HepG2 (cell line): ENCODE results near the gene EFNA2. TPM values are rescaled to one million over a fixed set of nuclear protein-coding genes. Genes with fewer than 3 reads are reported as not detected.

Experiments used
- CC2D1A ChIP-seq: sonication (generic); formaldehyde crosslinking; IDR thresholded peaks from 2 replicates; pipeline ENCODE4 v1.8.1; 2023; ENCODE audit warnings: mild to moderate bottlenecking, missing genetic modification reagents
- DR1 ChIP-seq: sonication (generic); formaldehyde crosslinking; IDR thresholded peaks from 2 replicates; pipeline ENCODE4 v1.8.0; 2021; ENCODE audit warnings: mild to moderate bottlenecking, missing genetic modification reagents, inconsistent platforms
- FOXK1 ChIP-seq: sonication (generic); formaldehyde crosslinking; IDR thresholded peaks from 2 replicates; pipeline ENCODE4 v1.4.0; 2020; ENCODE audit warnings: low read depth, missing genetic modification reagents, borderline replicate concordance
- GMEB1 ChIP-seq: sonication (generic); formaldehyde crosslinking; IDR thresholded peaks from 2 replicates; pipeline ENCODE4 v1.5.1; 2020; ENCODE audit warnings: missing genetic modification reagents, mild to moderate bottlenecking, borderline replicate concordance
- HDAC1 ChIP-seq: sonication (generic); formaldehyde crosslinking; IDR thresholded peaks from 2 replicates; pipeline ENCODE4 v1.5.1; 2020; ENCODE audit warnings: mild to moderate bottlenecking, missing genetic modification reagents
- HNF4G ChIP-seq, 2 experiments: sonication (generic) in 1 of 2; formaldehyde crosslinking in 1 of 2; IDR thresholded peaks; 2 replicates each; pipeline versions ENCODE4 v1.4.0 to v1.6.1; 2011 to 2020; ENCODE audit warnings: borderline replicate concordance in 2 of 2, low read depth in 2 of 2, mild to moderate bottlenecking in 2 of 2, low read length in 1 of 2, missing genetic modification reagents in 1 of 2, moderate library complexity in 1 of 2
- KDM4B ChIP-seq: sonication (generic); formaldehyde crosslinking; IDR thresholded peaks from 2 replicates; pipeline ENCODE4 v1.4.0; 2020; ENCODE audit warnings: missing genetic modification reagents
- KLF15 ChIP-seq: sonication (generic); formaldehyde crosslinking; IDR thresholded peaks from 2 replicates; pipeline ENCODE4 v1.8.1; 2023; ENCODE audit warnings: borderline replicate concordance, mild to moderate bottlenecking, inconsistent platforms, missing genetic modification reagents, mixed read lengths
- PAXIP1 ChIP-seq: sonication (generic); formaldehyde crosslinking; conservative IDR thresholded peaks from 2 replicates; pipeline ENCODE4 v1.4.0; 2020; ENCODE audit warnings: mild to moderate bottlenecking, missing genetic modification reagents, moderate library complexity
- PHF20 ChIP-seq: sonication (generic); formaldehyde crosslinking; IDR thresholded peaks from 2 replicates; pipeline ENCODE4 v1.5.0; 2020; ENCODE audit warnings: mild to moderate bottlenecking, missing genetic modification reagents
- PHF5A ChIP-seq: IDR thresholded peaks from one replicate; pipeline ENCODE4 v1.6.1; 2018; ENCODE audit warnings: low read depth, missing genetic modification reagents; ENCODE audit not compliant: unreplicated experiment
- SALL1 ChIP-seq: sonication (generic); formaldehyde crosslinking; IDR thresholded peaks from 2 replicates; pipeline ENCODE4 v1.8.0; 2022; ENCODE audit warnings: mild to moderate bottlenecking, missing genetic modification reagents
- UBTF ChIP-seq: sonication (generic); formaldehyde crosslinking; IDR thresholded peaks from 2 replicates; pipeline ENCODE4 v1.4.0; 2020; ENCODE audit warnings: mild to moderate bottlenecking, missing genetic modification reagents
- ZNF766 ChIP-seq: sonication (generic); formaldehyde crosslinking; IDR thresholded peaks from 2 replicates; pipeline ENCODE4 v1.5.0; 2020; ENCODE audit warnings: missing genetic modification reagents, borderline replicate concordance
- ZNF773 ChIP-seq: sonication (generic); formaldehyde crosslinking; IDR thresholded peaks from 2 replicates; pipeline ENCODE4 v1.4.0; 2020; ENCODE audit warnings: missing genetic modification reagents, borderline replicate concordance
- ZNF879 ChIP-seq: sonication (generic); formaldehyde crosslinking; IDR thresholded peaks from 2 replicates; pipeline ENCODE4 v1.8.1; 2023; ENCODE audit warnings: missing genetic modification reagents
- polyA plus RNA-seq, 8 experiments: library from polyadenylated mRNA; depleted of rRNA in 3 of 8; stranded (reverse) in 7 of 8; unstranded in 1 of 8; fragments of >200 nt; fragmentation: Illumina TruSeq in 4 of 8; extraction: Trizol in 4 of 8; gene quantifications; 2 replicates each; pipeline versions ENCODE4 v1.2.1 to v1.2.3, GENCODE V29; 2011 to 2016; ENCODE audit warnings: low read depth in 4 of 8, missing spikeins in 1 of 8, mixed read lengths in 1 of 8; ENCODE audit not compliant: insufficient read depth in 1 of 8
- total RNA-seq, 5 experiments: library from RNA; depleted of rRNA; stranded (reverse); fragments of >200 nt; fragmentation: Illumina TruSeq; extraction: Trizol; gene quantifications; 2 replicates each; pipeline ENCODE4 v1.2.3, GENCODE V29; 2016; ENCODE audit warnings: low read depth in 1 of 5

Gene EFNA2
- total and polyA plus RNA-seq, 2 of the 13 experiments (the other 11 are each of a cell fraction or from before 2014, with no cell fraction given) = 6.0 to 9.9 TPM

- no peak for TF ChIP-seq FOXK1 (CRISPR knock-in tag)
- no peak for TF ChIP-seq PAXIP1 (CRISPR knock-in tag)
- no peak for TF ChIP-seq PHF20 (CRISPR knock-in tag)
- no peak for TF ChIP-seq ZNF766 (CRISPR knock-in tag)
- TF ChIP-seq HNF4G (IDR thresholded peaks at IDR 0.05; ENCODE audit: borderline replicate concordance, low read depth, low read length) = peak; percentile 54; the same call in 1 of the 2 replicates
- TF ChIP-seq HNF4G (CRISPR knock-in tag; IDR thresholded peaks at IDR 0.05; ENCODE audit: borderline replicate concordance, low read depth) = 0 out of 2 replicates have a peak, but pooled peaks have one; percentile 6
- no peak for TF ChIP-seq ZNF773 (CRISPR knock-in tag)
- TF ChIP-seq KDM4B = no peak
- TF ChIP-seq HDAC1 (CRISPR knock-in tag) = no peak
- no peak for TF ChIP-seq ZNF879 (CRISPR knock-in tag)
- no peak for TF ChIP-seq CC2D1A (CRISPR knock-in tag)
- peak; percentile 32; the same call in 1 of the 2 replicates for TF ChIP-seq DR1
- no peak for TF ChIP-seq KLF15 (CRISPR knock-in tag)
- TF ChIP-seq SALL1 = peak; percentile 48; the same call in 1 of the 2 replicates
- 0 out of 2 replicates have a peak, but pooled peaks have one; percentile 9 for TF ChIP-seq GMEB1
- peak; percentile 11 for TF ChIP-seq PHF5A (CRISPR knock-in tag)
- TF ChIP-seq UBTF (CRISPR knock-in tag) = peak; percentile 45
Measured at GRCh38 chr19:1245494-1246264, 40.0 kb upstream of the EFNA2 start (continued).
